Measurements from ENCODE around the gene UTRN. TPM values are rescaled to one million over a fixed set of nuclear protein-coding genes. Genes with fewer than 3 reads are reported as not detected.

UTRN gene
- total and polyA plus RNA-seq, 4 donors: 24.6 to 489 (median 123) TPM

GRCh38 chr6:144304223-144304848 is 19.2 kb downstream of the UTRN start:
- 86 to 95% methylated on average over 4 of the region's 4 CpGs for WGBS, 2 donors
- no peak for ATAC-seq (ENCODE audit: insufficient read depth, low FRiP score)
- TF ChIP-seq CTCF (IDR thresholded peaks at IDR 0.05; ENCODE audit: control extremely low read depth, extremely low read depth): no peak

GRCh38 chr6:144305567-144305966 is 20.4 kb downstream of the UTRN start:
- WGBS, 2 donors: 72 to 89% methylated on average over 1 of the region's 1 CpG
- no peak for DNase-seq
- H3K9me3 ChIP-seq (ENCODE audit: control insufficient read depth in 4 of 4, insufficient read depth in 3 of 4, low read length in 3 of 4): no peaks in the 10 kb centered on the region
- H3K27ac ChIP-seq (ENCODE audit: low read depth in 1 of 2, low read length in 1 of 2): no peak overlapping the region
- no peak overlapping the region for H3K4me3 ChIP-seq
- H3K4me1 ChIP-seq (ENCODE audit: control insufficient read depth in 5 of 5, insufficient read depth in 5 of 5, low read length in 5 of 5): peaks cover 0 to 10% (median 0%) of the 10 kb centered on the region in 5 donors
- ATAC-seq (ENCODE audit: insufficient read depth, low FRiP score): no peak
- H3K27me3 ChIP-seq (ENCODE audit: control insufficient read depth in 3 of 3, insufficient read depth in 3 of 3, low read length in 2 of 3): no peaks in the 10 kb centered on the region
- peaks cover 9 to 13% (median 11%) of the 10 kb centered on the region in 4 donors for H3K36me3 ChIP-seq (ENCODE audit: control insufficient read depth in 4 of 4, insufficient read depth in 4 of 4, low read length in 4 of 4)
- TF ChIP-seq CTCF (IDR thresholded peaks at IDR 0.05; ENCODE audit: control extremely low read depth, extremely low read depth): no peak
- H3K9ac ChIP-seq (ENCODE audit: insufficient read depth in 1 of 2, low read length in 2 of 2): no peak overlapping the region

More at GRCh38 chr6:144304223-144304848, 19.2 kb downstream of the UTRN start:
- H3K36me3 ChIP-seq (ENCODE audit: control insufficient read depth in 4 of 4, insufficient read depth in 4 of 4, low read length in 4 of 4): peaks cover 5 to 12% (median 9%) of the 10 kb centered on the region in 4 donors
- no peak overlapping the region for H3K27ac ChIP-seq (ENCODE audit: low read depth in 1 of 2, low read length in 1 of 2)
- no peaks in the 10 kb centered on the region for H3K9me3 ChIP-seq (ENCODE audit: control insufficient read depth in 4 of 4, insufficient read depth in 3 of 4, low read length in 3 of 4)
- peaks cover 0 to 10% (median 0%) of the 10 kb centered on the region in 5 donors for H3K4me1 ChIP-seq (ENCODE audit: control insufficient read depth in 5 of 5, insufficient read depth in 5 of 5, low read length in 5 of 5)
- no peak overlapping the region for H3K4me3 ChIP-seq
- no peaks in the 10 kb centered on the region for H3K27me3 ChIP-seq (ENCODE audit: control insufficient read depth in 3 of 3, insufficient read depth in 3 of 3, low read length in 2 of 3)
- DNase-seq: no peak
- no peak overlapping the region for H3K9ac ChIP-seq (ENCODE audit: insufficient read depth in 1 of 2, low read length in 2 of 2)

- 55 to 61% methylated on average over 3 of the region's 3 CpGs for WGBS, 2 donors
- Histone ChIP-seq H3K4me1 (ENCODE audit: control insufficient read depth in 5 of 5, insufficient read depth in 5 of 5, low read length in 5 of 5) (peaks cover 0 to 10% (median 0%) of the 10 kb centered on the region in 5 donors), H3K9me3 (ENCODE audit: control insufficient read depth in 4 of 4, insufficient read depth in 3 of 4, low read length in 3 of 4) (no peaks in the 10 kb centered on the region), H3K27ac (ENCODE audit: low read depth in 1 of 2, low read length in 1 of 2) (no peak overlapping the region), H3K27me3 (ENCODE audit: control insufficient read depth in 3 of 3, insufficient read depth in 3 of 3, low read length in 2 of 3) (no peaks in the 10 kb centered on the region), H3K9ac (ENCODE audit: insufficient read depth in 1 of 2, low read length in 2 of 2) (no peak overlapping the region), H3K4me3 (no peak overlapping the region), H3K36me3 (ENCODE audit: control insufficient read depth in 4 of 4, insufficient read depth in 4 of 4, low read length in 4 of 4) (peaks cover 9 to 13% (median 11%) of the 10 kb centered on the region in 4 donors)
- TF ChIP-seq CTCF (IDR thresholded peaks at IDR 0.05; ENCODE audit: control extremely low read depth, extremely low read depth): no peak
- DNase-seq: no peak
- ATAC-seq (ENCODE audit: insufficient read depth, low FRiP score): no peak
These were observed 20.9 kb downstream of the UTRN start for GRCh38 chr6:144305985-144306384.
